ENCODE measurements around the gene GALNTL6.

DNA sequence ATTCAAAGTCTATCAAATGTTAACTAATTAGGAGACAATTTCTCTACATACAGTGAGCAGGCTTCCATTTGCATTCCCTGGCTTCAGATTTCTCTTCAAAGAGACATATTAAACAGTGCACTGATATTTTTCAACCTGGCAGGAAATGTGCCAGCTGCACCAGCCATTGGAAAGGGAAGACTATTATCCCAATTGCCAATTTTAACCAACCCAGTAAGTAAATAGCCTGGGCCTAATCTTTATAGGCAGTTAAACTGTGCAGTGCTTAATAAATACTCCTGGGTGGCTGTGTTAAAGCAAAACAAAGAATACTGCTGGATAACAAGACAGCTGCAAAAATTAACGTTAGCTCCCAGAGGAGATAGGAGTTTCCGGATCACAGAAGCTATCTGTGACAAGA is 1243.5 kb downstream of the GALNTL6 start:
- TF ChIP-seq POLR2A (IDR thresholded peaks at IDR 0.05) (no peak), EP300 (IDR thresholded peaks at IDR 0.05) (no peak)

Measured in stomach (tissue), 4 donors.